Measurements from ENCODE around the gene PLEKHG3.

Gene PLEKHG3

DNA sequence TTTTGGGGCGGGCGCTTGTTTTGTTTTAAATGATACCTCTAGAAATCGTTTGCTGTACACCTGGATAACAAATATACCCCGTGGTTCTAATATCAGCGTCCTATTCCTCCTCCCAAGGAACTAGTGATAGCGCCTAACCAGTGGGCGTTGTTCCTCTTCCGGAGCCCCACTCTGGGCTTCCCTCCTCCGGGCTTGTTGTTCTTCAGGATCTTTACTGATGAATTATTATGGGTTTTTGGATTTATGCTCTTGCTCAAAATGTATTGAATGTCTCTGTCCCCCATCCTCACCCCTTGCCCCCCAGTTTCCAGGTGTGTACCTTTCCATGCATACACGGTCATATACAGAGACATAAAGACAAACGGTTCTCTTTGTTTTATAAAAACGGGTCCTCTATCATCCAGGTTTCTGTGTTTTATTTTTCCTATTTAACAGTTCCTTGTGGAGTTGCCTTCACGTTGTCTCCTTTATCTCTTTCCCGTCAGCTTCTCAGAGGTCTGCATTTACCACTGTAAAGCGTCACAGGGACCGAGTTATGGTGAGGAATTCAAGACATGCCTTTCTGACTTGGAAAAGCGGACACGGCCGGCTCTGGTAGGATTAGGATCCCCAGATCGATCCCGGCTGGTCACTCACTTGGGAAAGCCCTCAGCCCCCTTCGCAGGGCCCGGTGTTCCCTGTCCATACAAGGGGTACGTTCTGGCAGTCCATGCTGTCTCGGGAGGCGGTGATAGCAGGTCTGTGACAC, 655 bp upstream of the PLEKHG3 start:
- TF ChIP-seq USF1 (IDR thresholded peaks at IDR 0.05) (peak; percentile 2; the same call in 1 of the 2 replicates), TCF12 (IDR thresholded peaks at IDR 0.05; ENCODE audit: low read depth) (no peak), EP300 (IDR thresholded peaks at IDR 0.05; ENCODE audit: borderline replicate concordance) (no peak), REST (IDR thresholded peaks at IDR 0.05; ENCODE audit: low read depth) (0 out of 2 replicates have a peak, but pooled peaks have one; percentile 2)

- TF ChIP-seq EGR1 (IDR thresholded peaks at IDR 0.05) (no peak), CREB1 (IDR thresholded peaks at IDR 0.05; ENCODE audit: low read depth) (no peak), ZBTB7A (IDR thresholded peaks at IDR 0.05; ENCODE audit: low read depth) (no peak; the same call in 1 of the 2 replicates), YY1 (IDR thresholded peaks at IDR 0.05; ENCODE audit: low read depth) (no peak), REST (IDR thresholded peaks at IDR 0.05; ENCODE audit: low read depth) (no peak), TAF1 (IDR thresholded peaks at IDR 0.05; ENCODE audit: low read depth) (peak; percentile 21; the same call in 1 of the 2 replicates), NFIC (IDR thresholded peaks at IDR 0.05) (no peak), USF1 (IDR thresholded peaks at IDR 0.05) (no peak), TCF12 (IDR thresholded peaks at IDR 0.05; ENCODE audit: low read depth) (no peak), RAD21 (IDR thresholded peaks at IDR 0.05; ENCODE audit: low read depth) (no peak), MAX (IDR thresholded peaks at IDR 0.05) (peak; percentile 12; the same call in 1 of the 2 replicates), TEAD4 (IDR thresholded peaks at IDR 0.05) (no peak), FOXM1 (IDR thresholded peaks at IDR 0.05; ENCODE audit: borderline replicate concordance, low read depth) (no peak)
Observed at GRCh38 chr14:64704743-64705380, 638 bp downstream of the PLEKHG3 start.

GRCh38 chr14:64705381-64706118, 1.3 kb downstream of the PLEKHG3 start:
- TF ChIP-seq CEBPB (IDR thresholded peaks at IDR 0.05) (no peak), USF1 (IDR thresholded peaks at IDR 0.05) (peak; percentile 72)

DNA sequence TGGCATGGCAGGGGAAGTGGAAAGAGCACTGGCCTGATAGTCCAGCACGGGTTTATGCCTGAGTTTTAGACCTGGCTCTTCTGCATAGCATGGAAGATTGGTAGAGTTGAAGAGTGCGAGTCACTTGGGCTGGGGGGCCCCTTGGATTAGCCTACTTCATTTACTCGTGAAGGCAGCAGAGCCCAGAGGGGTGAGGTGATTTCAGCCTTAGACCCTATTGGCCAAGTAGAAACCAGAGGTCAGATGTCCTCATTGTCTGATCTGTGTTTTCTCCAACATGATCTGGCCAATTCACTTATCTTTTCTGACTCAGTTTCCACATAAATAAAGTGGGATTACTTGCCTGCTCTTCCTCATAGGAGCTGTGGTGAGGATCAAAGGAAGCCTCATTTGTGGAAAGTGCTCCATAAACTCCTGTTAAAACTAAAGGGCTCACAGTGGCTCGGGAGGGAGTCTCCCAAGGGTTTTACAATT, 1.9 kb downstream of the PLEKHG3 start:
- no peak for TF ChIP-seq FOXM1 (IDR thresholded peaks at IDR 0.05; ENCODE audit: borderline replicate concordance, low read depth)
- TF ChIP-seq RAD21 (IDR thresholded peaks at IDR 0.05; ENCODE audit: low read depth), result no peak
- no peak for TF ChIP-seq REST (IDR thresholded peaks at IDR 0.05; ENCODE audit: low read depth)
- TF ChIP-seq EGR1 (IDR thresholded peaks at IDR 0.05), result no peak
- no peak for TF ChIP-seq ZBTB7A (IDR thresholded peaks at IDR 0.05; ENCODE audit: low read depth)
- no peak for TF ChIP-seq YY1 (IDR thresholded peaks at IDR 0.05; ENCODE audit: low read depth)
- no peak for TF ChIP-seq NFIC (IDR thresholded peaks at IDR 0.05)
- no peak for TF ChIP-seq TAF1 (IDR thresholded peaks at IDR 0.05; ENCODE audit: low read depth)
- TF ChIP-seq EP300 (IDR thresholded peaks at IDR 0.05; ENCODE audit: borderline replicate concordance), result no peak
- no peak for TF ChIP-seq TEAD4 (IDR thresholded peaks at IDR 0.05)
- no peak for TF ChIP-seq MAX (IDR thresholded peaks at IDR 0.05)
- no peak for TF ChIP-seq CREB1 (IDR thresholded peaks at IDR 0.05; ENCODE audit: low read depth)
- TF ChIP-seq USF1 (IDR thresholded peaks at IDR 0.05), result no peak
- TF ChIP-seq TCF12 (IDR thresholded peaks at IDR 0.05; ENCODE audit: low read depth), result no peak
